ENCODE data around the gene OSMR. TPM values are rescaled to one million over a fixed set of nuclear protein-coding genes. Genes with fewer than 3 reads are reported as not detected.

Gene OSMR
- total RNA-seq, 1 experiment from 2014 or later = 31.6 TPM

DNA sequence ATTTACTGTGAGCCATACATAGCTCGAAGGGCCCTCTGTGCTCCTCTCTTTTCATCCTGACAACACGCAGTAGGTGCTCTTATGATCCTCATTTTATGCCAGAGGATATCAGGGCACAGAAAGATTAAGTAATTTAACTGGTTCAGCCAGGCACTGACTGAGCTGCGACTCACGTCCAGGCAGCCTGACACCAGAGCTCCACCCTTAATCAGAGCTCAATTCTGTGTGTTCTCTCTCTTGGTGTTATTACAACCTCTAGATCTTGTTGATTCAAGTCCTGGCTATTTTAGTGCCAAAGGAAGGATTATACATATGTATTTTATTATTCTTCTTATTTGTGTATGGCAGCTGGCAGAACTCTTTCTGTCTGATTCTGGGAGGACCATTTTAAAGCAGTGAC lies 59.7 kb downstream of the OSMR start:
- H3K9me3 ChIP-seq (ENCODE audit: low read depth, low read length, poor library complexity, severe bottlenecking) = no peaks in the 10 kb centered on the region
- no peaks in the 10 kb centered on the region for H3K4me1 ChIP-seq (ENCODE audit: insufficient read depth, low read length, poor library complexity, severe bottlenecking)
- peaks cover 8% of the 10 kb centered on the region for H3K36me3 ChIP-seq (ENCODE audit: insufficient read depth, low read length, poor library complexity, severe bottlenecking)
- TF ChIP-seq EZH2 (IDR thresholded peaks at IDR 0.05; ENCODE audit: borderline replicate concordance, low read depth, low read length, poor library complexity, severe bottlenecking) = no peak
- TF ChIP-seq, protein P1, sequence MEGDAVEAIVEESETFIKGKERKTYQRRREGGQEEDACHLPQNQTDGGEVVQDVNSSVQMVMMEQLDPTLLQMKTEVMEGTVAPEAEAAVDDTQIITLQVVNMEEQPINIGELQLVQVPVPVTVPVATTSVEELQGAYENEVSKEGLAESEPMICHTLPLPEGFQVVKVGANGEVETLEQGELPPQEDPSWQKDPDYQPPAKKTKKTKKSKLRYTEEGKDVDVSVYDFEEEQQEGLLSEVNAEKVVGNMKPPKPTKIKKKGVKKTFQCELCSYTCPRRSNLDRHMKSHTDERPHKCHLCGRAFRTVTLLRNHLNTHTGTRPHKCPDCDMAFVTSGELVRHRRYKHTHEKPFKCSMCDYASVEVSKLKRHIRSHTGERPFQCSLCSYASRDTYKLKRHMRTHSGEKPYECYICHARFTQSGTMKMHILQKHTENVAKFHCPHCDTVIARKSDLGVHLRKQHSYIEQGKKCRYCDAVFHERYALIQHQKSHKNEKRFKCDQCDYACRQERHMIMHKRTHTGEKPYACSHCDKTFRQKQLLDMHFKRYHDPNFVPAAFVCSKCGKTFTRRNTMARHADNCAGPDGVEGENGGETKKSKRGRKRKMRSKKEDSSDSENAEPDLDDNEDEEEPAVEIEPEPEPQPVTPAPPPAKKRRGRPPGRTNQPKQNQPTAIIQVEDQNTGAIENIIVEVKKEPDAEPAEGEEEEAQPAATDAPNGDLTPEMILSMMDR (conservative IDR thresholded peaks at IDR 0.05; ENCODE audit: low read depth, low read length) = no peak
- no TSS peak for BruUV-seq (replicated peaks)
- POLR2A ChIA-PET (ENCODE audit: low non-redundant PET) = no interaction called here
- CTCF ChIA-PET = no interaction called here
- DNase-seq (ENCODE audit: low spot score) = no peak
- H3K4me3 ChIP-seq (ENCODE audit: low read depth, low read length, poor library complexity, severe bottlenecking) = no peak overlapping the region
- intact Hi-C loops (cut with micrococcal nuclease; ENCODE audit: unreplicated experiment) = no loop called here
- no peak overlapping the region for H3K27ac ChIP-seq (ENCODE audit: low read depth, low read length, poor library complexity, severe bottlenecking)
- no peaks in the 10 kb centered on the region for H3K27me3 ChIP-seq (replicated peaks; ENCODE audit: insufficient read depth, low read depth, low read length, poor library complexity)

DNA sequence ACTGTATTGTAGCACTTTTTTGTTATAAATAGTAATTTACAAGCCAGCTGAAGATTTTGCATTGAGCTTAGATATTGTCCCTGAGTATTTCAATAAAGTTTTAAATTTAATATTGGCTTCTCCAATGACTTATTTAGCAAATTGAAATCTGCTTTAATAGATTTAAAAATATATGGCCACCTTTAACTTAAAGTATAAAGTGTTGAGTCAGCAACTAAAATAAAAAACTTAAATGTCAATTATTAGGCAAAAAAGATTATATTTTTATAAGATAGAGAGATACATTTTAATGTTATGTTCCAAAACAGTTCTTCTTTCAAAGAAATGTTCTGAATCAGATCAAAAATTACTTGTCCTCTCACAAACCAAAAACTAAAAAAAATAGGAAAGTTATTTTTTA lies 60.7 kb downstream of the OSMR start:
- CTCF ChIA-PET = no interaction called here

DNA sequence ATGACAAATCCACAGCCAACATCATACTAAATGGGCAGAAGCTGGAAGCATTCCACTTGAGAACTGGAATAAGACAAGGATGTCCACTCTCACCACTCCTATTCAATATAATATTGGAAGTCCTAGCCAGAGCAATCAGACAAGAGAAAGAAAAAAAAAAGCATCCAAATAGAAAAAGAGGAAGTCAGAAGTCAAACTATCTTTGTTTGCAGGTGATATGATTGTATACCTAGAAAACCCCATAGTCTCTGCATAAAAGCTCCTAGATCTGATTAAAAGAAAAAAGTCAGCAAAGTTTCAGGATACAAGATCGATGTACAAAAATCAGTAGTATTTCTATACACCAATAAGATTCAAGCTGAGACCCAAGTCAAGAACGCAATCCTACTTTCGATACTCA lies 66.1 kb downstream of the OSMR start:
- Histone ChIP-seq H3K27me3 (replicated peaks; ENCODE audit: insufficient read depth, low read depth, low read length, poor library complexity) (no peaks in the 10 kb centered on the region), H3K9me3 (ENCODE audit: low read depth, low read length, poor library complexity, severe bottlenecking) (no peaks in the 10 kb centered on the region), H3K27ac (ENCODE audit: low read depth, low read length, poor library complexity, severe bottlenecking) (no peak overlapping the region), H3K4me1 (ENCODE audit: insufficient read depth, low read length, poor library complexity, severe bottlenecking) (no peaks in the 10 kb centered on the region), H3K36me3 (ENCODE audit: insufficient read depth, low read length, poor library complexity, severe bottlenecking) (no peaks in the 10 kb centered on the region), H3K4me3 (ENCODE audit: low read depth, low read length, poor library complexity, severe bottlenecking) (no peak overlapping the region)
- no peak for DNase-seq (ENCODE audit: low spot score)
- ChIA-PET POLR2A (ENCODE audit: low non-redundant PET) (no interaction called here), CTCF (no interaction called here)
- no peak for TF ChIP-seq EZH2 (IDR thresholded peaks at IDR 0.05; ENCODE audit: borderline replicate concordance, low read depth, low read length, poor library complexity, severe bottlenecking)
- TF ChIP-seq, protein P1 (conservative IDR thresholded peaks at IDR 0.05; ENCODE audit: low read depth, low read length) = no peak
- intact Hi-C loops (cut with micrococcal nuclease; ENCODE audit: unreplicated experiment) = no loop called here
- BruUV-seq (replicated peaks) = no TSS peak

More for the DNA sequence above, 60.7 kb downstream of the OSMR start:
- H3K27ac ChIP-seq (ENCODE audit: low read depth, low read length, poor library complexity, severe bottlenecking) = no peak overlapping the region
- H3K9me3 ChIP-seq (ENCODE audit: low read depth, low read length, poor library complexity, severe bottlenecking) = no peaks in the 10 kb centered on the region
- DNase-seq (ENCODE audit: low spot score) = no peak
- peaks cover 8% of the 10 kb centered on the region for H3K36me3 ChIP-seq (ENCODE audit: insufficient read depth, low read length, poor library complexity, severe bottlenecking)
- TF ChIP-seq, protein P1 (conservative IDR thresholded peaks at IDR 0.05; ENCODE audit: low read depth, low read length) = no peak
- no peak for TF ChIP-seq EZH2 (IDR thresholded peaks at IDR 0.05; ENCODE audit: borderline replicate concordance, low read depth, low read length, poor library complexity, severe bottlenecking)
- H3K27me3 ChIP-seq (replicated peaks; ENCODE audit: insufficient read depth, low read depth, low read length, poor library complexity) = no peaks in the 10 kb centered on the region
- no peak overlapping the region for H3K4me3 ChIP-seq (ENCODE audit: low read depth, low read length, poor library complexity, severe bottlenecking)
- no peaks in the 10 kb centered on the region for H3K4me1 ChIP-seq (ENCODE audit: insufficient read depth, low read length, poor library complexity, severe bottlenecking)
- BruUV-seq (replicated peaks) = no TSS peak
- intact Hi-C loops (cut with micrococcal nuclease; ENCODE audit: unreplicated experiment) = no loop called here
- POLR2A ChIA-PET (ENCODE audit: low non-redundant PET) = no interaction called here

Data from A673 (cell line).